Spinal cord (tissue), 10 donors: ENCODE results near the gene GAST. TPM values are rescaled to one million over a fixed set of nuclear protein-coding genes. Genes with fewer than 3 reads are reported as not detected.

Experiments
- DNase-seq, 6 donors: peaks; one replicate each; pipeline versions ENCODE4 v3.0.0 to v3.0.0-alpha.2; 2013 to 2015; ENCODE audit warnings: low spot score in 6 of 6, low read depth in 4 of 6
- H3K27ac ChIP-seq: one replicate; pipeline ENCODE4 v1.5.1; 2013; ENCODE audit warnings: low read depth, low read length, control low read depth
- H3K27me3 ChIP-seq: one replicate; pipeline ENCODE4 v1.6.1; 2013; ENCODE audit warnings: low read length; ENCODE audit not compliant: control insufficient read depth, insufficient read depth
- H3K36me3 ChIP-seq: one replicate; pipeline ENCODE4 v1.6.1; 2013; ENCODE audit warnings: low read length; ENCODE audit not compliant: control insufficient read depth, insufficient read depth
- H3K4me1 ChIP-seq: one replicate; pipeline ENCODE4 v1.6.1; 2013; ENCODE audit warnings: low read length; ENCODE audit not compliant: control insufficient read depth, insufficient read depth
- H3K4me3 ChIP-seq: one replicate; pipeline ENCODE4 v1.5.1; 2013; ENCODE audit warnings: low read depth, low read length, control low read depth
- H3K9me3 ChIP-seq: one replicate; pipeline ENCODE4 v1.6.1; 2013; ENCODE audit warnings: low read length; ENCODE audit not compliant: control insufficient read depth, insufficient read depth
- WGBS: methylation state at CpG from one replicate; pipeline ENCODE4 v1.1.5; 2013; ENCODE audit warnings: missing lambda C conversion rate; ENCODE audit not compliant: insufficient coverage; 5-methylcytosine and 5-hydroxymethylcytosine counted together
- polyA plus RNA-seq, 2 donors: library from polyadenylated mRNA; unstranded; fragments of 120-200 nt; gene quantifications; one replicate each; pipeline ENCODE4 v1.2.1, GENCODE V29; 2013; ENCODE audit not compliant: insufficient read length in 2 of 2
- total RNA-seq, 2 donors: library from RNA; depleted of rRNA in 1 of 2; stranded (reverse); fragments of 120-200 nt in 1 of 2; fragments of >200 nt in 1 of 2; gene quantifications; one replicate each; pipeline versions ENCODE4 v1.2.3 to v1.2.4, GENCODE V29; 2013 to 2014
- donor health status: healthy.

GAST gene
- total and polyA plus RNA-seq, 4 donors = 0.47 to 0.57 TPM; not detected in 2

- Histone ChIP-seq H3K27ac (no peak overlapping the region), H3K27me3 (peaks cover 38% of the 10 kb centered on the region), H3K36me3 (peaks cover 4% of the 10 kb centered on the region), H3K4me1 (peaks cover 20% of the 10 kb centered on the region), H3K9me3 (no peaks in the 10 kb centered on the region), H3K4me3 (no peak overlapping the region)
- 83% methylated on average over 1 of the region's 5 CpGs for WGBS
- no peak for DNase-seq
These were observed 26.6 kb downstream of the GAST start for GRCh38 chr17:41738801-41739112.

- H3K27me3 ChIP-seq = peaks cover 28% of the 10 kb centered on the region
- no peak for DNase-seq
- no peaks in the 10 kb centered on the region for H3K9me3 ChIP-seq
- peaks cover 4% of the 10 kb centered on the region for H3K36me3 ChIP-seq
- H3K4me1 ChIP-seq = peaks cover 10% of the 10 kb centered on the region
- 85% methylated on average over 7 of the region's 9 CpGs for WGBS
- H3K4me3 ChIP-seq = no peak overlapping the region
- no peak overlapping the region for H3K27ac ChIP-seq
These were observed 27.7 kb downstream of the GAST start for GRCh38 chr17:41739661-41740352.

GRCh38 chr17:41740506-41740905 is 28.4 kb downstream of the GAST start:
- WGBS = 100% methylated on average over 2 of the region's 5 CpGs

GRCh38 chr17:41741709-41742108 is 29.6 kb downstream of the GAST start:
- WGBS = 76% methylated on average over 8 of the region's 9 CpGs
- Histone ChIP-seq H3K27me3 (peaks cover 11% of the 10 kb centered on the region), H3K9me3 (no peaks in the 10 kb centered on the region), H3K4me1 (peaks cover 5% of the 10 kb centered on the region), H3K27ac (no peak overlapping the region), H3K36me3 (peaks cover 4% of the 10 kb centered on the region), H3K4me3 (no peak overlapping the region)
- no peak for DNase-seq

More at GRCh38 chr17:41740506-41740905, 28.4 kb downstream of the GAST start:
- no peak for DNase-seq
- no peak overlapping the region for H3K27ac ChIP-seq
- no peak overlapping the region for H3K4me3 ChIP-seq
- peaks cover 4% of the 10 kb centered on the region for H3K36me3 ChIP-seq
- H3K9me3 ChIP-seq = no peaks in the 10 kb centered on the region
- peaks cover 5% of the 10 kb centered on the region for H3K4me1 ChIP-seq
- peaks cover 21% of the 10 kb centered on the region for H3K27me3 ChIP-seq

GRCh38 chr17:41748275-41748674 is 36.1 kb downstream of the GAST start:
- no peak for DNase-seq
- Histone ChIP-seq H3K27me3 (no peaks in the 10 kb centered on the region), H3K9me3 (no peaks in the 10 kb centered on the region), H3K36me3 (no peaks in the 10 kb centered on the region), H3K4me1 (no peaks in the 10 kb centered on the region), H3K27ac (no peak overlapping the region), H3K4me3 (no peak overlapping the region)
- 96% methylated on average over 4 of the region's 6 CpGs for WGBS

GRCh38 chr17:41750862-41751261 is 38.7 kb downstream of the GAST start:
- H3K9me3 ChIP-seq = no peaks in the 10 kb centered on the region
- no peaks in the 10 kb centered on the region for H3K27me3 ChIP-seq
- peaks cover 25% of the 10 kb centered on the region for H3K36me3 ChIP-seq
- 92% methylated on average over 4 of the region's 4 CpGs for WGBS
- no peak for DNase-seq
- no peak overlapping the region for H3K27ac ChIP-seq
- H3K4me1 ChIP-seq = no peaks in the 10 kb centered on the region
- no peak overlapping the region for H3K4me3 ChIP-seq

GRCh38 chr17:41751288-41751687 is 39.2 kb downstream of the GAST start:
- Histone ChIP-seq H3K9me3 (no peaks in the 10 kb centered on the region), H3K27ac (no peak overlapping the region), H3K4me1 (no peaks in the 10 kb centered on the region), H3K27me3 (no peaks in the 10 kb centered on the region), H3K36me3 (peaks cover 29% of the 10 kb centered on the region), H3K4me3 (no peak overlapping the region)
- no peak for DNase-seq
- 100% methylated on average over 1 of the region's 3 CpGs for WGBS

GRCh38 chr17:41754066-41754465 is 41.9 kb downstream of the GAST start:
- H3K4me1 ChIP-seq = peaks cover 4% of the 10 kb centered on the region
- no peaks in the 10 kb centered on the region for H3K27me3 ChIP-seq
- 82% methylated on average over 12 of the region's 12 CpGs for WGBS
- H3K4me3 ChIP-seq = no peak overlapping the region
- no peaks in the 10 kb centered on the region for H3K9me3 ChIP-seq
- no peak overlapping the region for H3K27ac ChIP-seq
- no peak for DNase-seq
- H3K36me3 ChIP-seq = peaks cover 49% of the 10 kb centered on the region

- no peaks in the 10 kb centered on the region for H3K27me3 ChIP-seq
- H3K4me1 ChIP-seq = peaks cover 4% of the 10 kb centered on the region
- DNase-seq = peak in 1 of 6 donors; percentile 6
- peaks cover 84% of the 10 kb centered on the region for H3K36me3 ChIP-seq
- 45% methylated on average over 8 of the region's 9 CpGs for WGBS
- no peak overlapping the region for H3K27ac ChIP-seq
- H3K9me3 ChIP-seq = no peaks in the 10 kb centered on the region
- no peak overlapping the region for H3K4me3 ChIP-seq
These were observed 46.5 kb downstream of the GAST start for GRCh38 chr17:41758601-41759000.

- H3K9me3 ChIP-seq = no peaks in the 10 kb centered on the region
- 77% methylated on average over 5 of the region's 6 CpGs for WGBS
- DNase-seq = no peak
- no peak overlapping the region for H3K4me3 ChIP-seq
- H3K27me3 ChIP-seq = no peaks in the 10 kb centered on the region
- H3K4me1 ChIP-seq = peaks cover 4% of the 10 kb centered on the region
- peaks cover 79% of the 10 kb centered on the region for H3K36me3 ChIP-seq
- H3K27ac ChIP-seq = no peak overlapping the region
These were observed 48.7 kb downstream of the GAST start for GRCh38 chr17:41760878-41761277.
